H9 (cell line): Measurements from ENCODE around the gene ZKSCAN3. TPM values are rescaled to one million over a fixed set of nuclear protein-coding genes. Genes with fewer than 3 reads are reported as not detected.

Experiments used
- DNase-seq: peaks from one replicate; pipeline ENCODE4 v3.0.0-alpha.2; 2017
- H2AFZ ChIP-seq: one replicate; pipeline ENCODE4 v1.6.1; 2013; ENCODE audit warnings: mild to moderate bottlenecking, low read length, control low read depth, moderate library complexity
- H2AK5ac ChIP-seq: 2 replicates; pipeline ENCODE4 v1.6.1; 2013; ENCODE audit warnings: low read length, control low read depth, mixed read lengths; ENCODE audit not compliant: insufficient read length
- H2BK120ac ChIP-seq: one replicate; pipeline ENCODE4 v1.6.1; 2013; ENCODE audit warnings: low read depth, mild to moderate bottlenecking, low read length, control low read depth, inconsistent platforms; ENCODE audit not compliant: poor library complexity, severe bottlenecking
- H2BK12ac ChIP-seq: 2 replicates; pipeline ENCODE4 v1.6.1; 2013; ENCODE audit warnings: low read length, control low read depth, mixed read lengths, low read depth; ENCODE audit not compliant: insufficient read length
- H2BK15ac ChIP-seq: 2 replicates; pipeline ENCODE4 v1.6.1; 2013; ENCODE audit warnings: low read depth, low read length, control low read depth
- H2BK20ac ChIP-seq: one replicate; pipeline ENCODE4 v1.6.1; 2013; ENCODE audit warnings: low read depth, mild to moderate bottlenecking, low read length, control low read depth, inconsistent platforms; ENCODE audit not compliant: poor library complexity, severe bottlenecking
- H2BK5ac ChIP-seq: 2 replicates; pipeline ENCODE4 v1.6.1; 2013; ENCODE audit warnings: low read length, control low read depth, mixed read lengths; ENCODE audit not compliant: insufficient read length
- H3K14ac ChIP-seq: 2 replicates; pipeline ENCODE4 v1.6.1; 2013; ENCODE audit warnings: low read length, control low read depth; ENCODE audit not compliant: insufficient read depth
- H3K18ac ChIP-seq: 2 replicates; pipeline ENCODE4 v1.6.1; 2013; ENCODE audit warnings: low read depth, mild to moderate bottlenecking, mixed read lengths, low read length, control low read depth; ENCODE audit not compliant: insufficient read length
- H3K23ac ChIP-seq: 2 replicates; pipeline ENCODE4 v1.6.1; 2013; ENCODE audit warnings: low read length, control low read depth, mixed read lengths, low read depth; ENCODE audit not compliant: insufficient read length
- H3K23me2 ChIP-seq: 2 replicates; pipeline ENCODE4 v1.6.1; 2013; ENCODE audit warnings: low read depth, mild to moderate bottlenecking, mixed read lengths, low read length, control low read depth; ENCODE audit not compliant: insufficient read length, poor library complexity, severe bottlenecking
- H3K27ac ChIP-seq: 2 replicates; pipeline ENCODE4 v1.5.1; 2013; ENCODE audit warnings: low read length, control low read depth, mixed read lengths, low read depth; ENCODE audit not compliant: insufficient read length
- H3K27me3 ChIP-seq: 2 replicates; pipeline ENCODE4 v1.6.1; 2013; ENCODE audit warnings: low read length, control low read depth, inconsistent platforms; ENCODE audit not compliant: insufficient read depth
- H3K4ac ChIP-seq: 2 replicates; pipeline ENCODE4 v1.6.1; 2013; ENCODE audit warnings: low read depth, mild to moderate bottlenecking, control low read depth, inconsistent platforms, low read length, moderate library complexity
- H3K4me1 ChIP-seq: 2 replicates; pipeline ENCODE4 v1.6.1; 2013; ENCODE audit warnings: low read length, control low read depth, inconsistent platforms; ENCODE audit not compliant: insufficient read depth
- H3K4me2 ChIP-seq: 2 replicates; pipeline ENCODE4 v1.6.1; 2013; ENCODE audit warnings: low read length, control low read depth, mixed read lengths; ENCODE audit not compliant: insufficient read length, insufficient read depth
- H3K56ac ChIP-seq: 2 replicates; pipeline ENCODE4 v1.6.1; 2013; ENCODE audit warnings: low read depth, mild to moderate bottlenecking, mixed read lengths, low read length, control low read depth; ENCODE audit not compliant: insufficient read length
- H3K79me1 ChIP-seq: 2 replicates; pipeline ENCODE4 v1.6.1; 2013; ENCODE audit warnings: low read depth, mild to moderate bottlenecking, moderate library complexity, low read length, control low read depth, inconsistent platforms; ENCODE audit not compliant: insufficient read depth, poor library complexity, severe bottlenecking
- H3K79me2 ChIP-seq: 2 replicates; pipeline ENCODE4 v1.6.1; 2013; ENCODE audit warnings: low read length, control low read depth, inconsistent platforms; ENCODE audit not compliant: insufficient read depth
- H3K9ac ChIP-seq: 2 replicates; pipeline ENCODE4 v1.6.1; 2013; ENCODE audit warnings: low read length, control low read depth, mixed read lengths; ENCODE audit not compliant: insufficient read length; ENCODE audit errors: extremely low read depth
- H3K9me3 ChIP-seq: one replicate; pipeline ENCODE4 v1.6.1; 2013; ENCODE audit warnings: low read depth, low read length, inconsistent platforms; ENCODE audit not compliant: control insufficient read depth
- H3T11ph ChIP-seq: one replicate; pipeline ENCODE4 v1.6.1; 2013; ENCODE audit warnings: mild to moderate bottlenecking, low read length, control low read depth, inconsistent platforms
- H4K20me1 ChIP-seq: one replicate; pipeline ENCODE4 v1.6.1; 2013; ENCODE audit not compliant: control insufficient read depth, insufficient read length, insufficient read depth
- H4K5ac ChIP-seq: 2 replicates; pipeline ENCODE4 v1.6.1; 2013; ENCODE audit warnings: low read depth, mild to moderate bottlenecking, mixed read lengths, low read length, control low read depth; ENCODE audit not compliant: insufficient read length
- H4K8ac ChIP-seq: replicated peaks from 2 replicates; pipeline ENCODE4 v1.6.1; 2013; ENCODE audit warnings: low read length, control low read depth, mixed read lengths, low read depth; ENCODE audit not compliant: insufficient read length
- H4K91ac ChIP-seq: 2 replicates; pipeline ENCODE4 v1.6.1; 2013; ENCODE audit warnings: low read depth, mild to moderate bottlenecking, moderate library complexity, mixed read lengths, low read length, control low read depth; ENCODE audit not compliant: insufficient read length
- H3K27ac Mint-ChIP-seq, 3 experiments: 2 replicates in 2 of 3; 3 replicates in 1 of 3; pipeline ENCODE4 v1.8.0; 2020 to 2021; ENCODE audit warnings: mixed read lengths in 3 of 3, mild to moderate bottlenecking in 1 of 3, moderate library complexity in 1 of 3
- H3K27me3 Mint-ChIP-seq: 2 replicates; pipeline ENCODE4 v1.8.0; 2021; ENCODE audit warnings: low read depth, mild to moderate bottlenecking, moderate library complexity, mixed read lengths
- H3K36me3 Mint-ChIP-seq, 3 experiments: 2 replicates in 2 of 3; 3 replicates in 1 of 3; pipeline ENCODE4 v1.8.0; 2020 to 2021; ENCODE audit warnings: low read depth in 3 of 3, mixed read lengths in 3 of 3; ENCODE audit not compliant: insufficient read depth in 1 of 3
- H3K4me1 Mint-ChIP-seq, 2 experiments: 2 replicates each; pipeline ENCODE4 v1.8.0; 2020; ENCODE audit warnings: mixed read lengths in 2 of 2
- H3K4me3 Mint-ChIP-seq, 2 experiments: 2 replicates in 1 of 2; 3 replicates in 1 of 2; pipeline ENCODE4 v1.8.0; 2020 to 2021; ENCODE audit warnings: mild to moderate bottlenecking in 2 of 2, mixed read lengths in 2 of 2, moderate library complexity in 1 of 2
- H3K9me3 Mint-ChIP-seq, 2 experiments: 2 replicates in 1 of 2; 3 replicates in 1 of 2; pipeline ENCODE4 v1.8.0; 2020; ENCODE audit warnings: mild to moderate bottlenecking in 2 of 2, mixed read lengths in 2 of 2, moderate library complexity in 1 of 2
- WGBS: extraction: QIAGEN DNeasy Blood & Tissue Kit; methylation state at CpG from one replicate; pipeline ENCODE4 v1.1.7; 2013; ENCODE audit warnings: missing lambda C conversion rate, low lambda C conversion rate, mixed read lengths; ENCODE audit not compliant: insufficient read length; ENCODE audit errors: extremely low coverage; 5-methylcytosine and 5-hydroxymethylcytosine counted together
- total RNA-seq: library from RNA; stranded (reverse); gene quantifications from 2 replicates; pipeline ENCODE4 v1.2.1, GENCODE V29; 2021
- TF ChIP-seq, protein P1 (sequence below): fragments of 200-600 bp; sonication (generic); conservative IDR thresholded peaks from 3 replicates; pipeline ENCODE4 v1.8.0; 2021; ENCODE audit warnings: antibody characterized with exemption, mild to moderate bottlenecking

ZKSCAN3 gene
- total RNA-seq, 1 experiment from 2014 or later, result 8.7 TPM

- no peak overlapping the region for H4K5ac ChIP-seq
- H3K9ac ChIP-seq, result no peak overlapping the region
- no peak overlapping the region for H2BK5ac ChIP-seq
- H2AK5ac ChIP-seq, result no peak overlapping the region
- no peak overlapping the region for H2BK20ac ChIP-seq
- no CpG with 5 or more reads among the region's 9 CpGs for WGBS
- no peaks in the 10 kb centered on the region for H3K79me1 ChIP-seq
- H3T11ph ChIP-seq, result no peak overlapping the region
- no peak overlapping the region for H3K18ac ChIP-seq
- Mint-ChIP-seq H3K27me3 (no peaks in the 10 kb centered on the region), H3K9me3 (no peaks in the 10 kb centered on the region), H3K27ac (no peak overlapping the region), H3K36me3 (peaks cover 0 to 9% (median 5%) of the 10 kb centered on the region in 3 experiments; a peak in 4 of 7 replicates), H3K4me1 (no peaks in the 10 kb centered on the region), H3K4me3 (no peak overlapping the region)
- H2BK120ac ChIP-seq, result no peak overlapping the region
- no peak overlapping the region for H3K4me2 ChIP-seq
- no peak overlapping the region for H3K56ac ChIP-seq
- no peak overlapping the region for H2BK12ac ChIP-seq
- no peak overlapping the region for H4K8ac ChIP-seq
- TF ChIP-seq, protein P1, sequence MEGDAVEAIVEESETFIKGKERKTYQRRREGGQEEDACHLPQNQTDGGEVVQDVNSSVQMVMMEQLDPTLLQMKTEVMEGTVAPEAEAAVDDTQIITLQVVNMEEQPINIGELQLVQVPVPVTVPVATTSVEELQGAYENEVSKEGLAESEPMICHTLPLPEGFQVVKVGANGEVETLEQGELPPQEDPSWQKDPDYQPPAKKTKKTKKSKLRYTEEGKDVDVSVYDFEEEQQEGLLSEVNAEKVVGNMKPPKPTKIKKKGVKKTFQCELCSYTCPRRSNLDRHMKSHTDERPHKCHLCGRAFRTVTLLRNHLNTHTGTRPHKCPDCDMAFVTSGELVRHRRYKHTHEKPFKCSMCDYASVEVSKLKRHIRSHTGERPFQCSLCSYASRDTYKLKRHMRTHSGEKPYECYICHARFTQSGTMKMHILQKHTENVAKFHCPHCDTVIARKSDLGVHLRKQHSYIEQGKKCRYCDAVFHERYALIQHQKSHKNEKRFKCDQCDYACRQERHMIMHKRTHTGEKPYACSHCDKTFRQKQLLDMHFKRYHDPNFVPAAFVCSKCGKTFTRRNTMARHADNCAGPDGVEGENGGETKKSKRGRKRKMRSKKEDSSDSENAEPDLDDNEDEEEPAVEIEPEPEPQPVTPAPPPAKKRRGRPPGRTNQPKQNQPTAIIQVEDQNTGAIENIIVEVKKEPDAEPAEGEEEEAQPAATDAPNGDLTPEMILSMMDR, result no peak
- no peak overlapping the region for H3K14ac ChIP-seq
- no peaks in the 10 kb centered on the region for H3K27me3 ChIP-seq
- no peak overlapping the region for H2AFZ ChIP-seq
- no peak overlapping the region for H2BK15ac ChIP-seq
- H3K27ac ChIP-seq, result no peak overlapping the region
- no peaks in the 10 kb centered on the region for H3K79me2 ChIP-seq
- no peaks in the 10 kb centered on the region for H3K4me1 ChIP-seq
- H4K91ac ChIP-seq, result no peak overlapping the region
- H3K9me3 ChIP-seq, result no peaks in the 10 kb centered on the region
- H4K20me1 ChIP-seq, result no peaks in the 10 kb centered on the region
- DNase-seq, result no peak
- no peak overlapping the region for H3K23ac ChIP-seq
- no peaks in the 10 kb centered on the region for H3K23me2 ChIP-seq
- no peak overlapping the region for H3K4ac ChIP-seq
Observed at GRCh38 chr6:28371706-28372451, 22.1 kb downstream of the ZKSCAN3 start.
